GM21619 (cell line): ENCODE measurements around the gene GPR17.

Source experiments
- ATAC-seq: cut with Tn5 transposase; IDR thresholded peaks from one replicate; pipeline ENCODE4 v1.9.1; 2021; ENCODE audit not compliant: unreplicated experiment

The GPR17 gene

DNA sequence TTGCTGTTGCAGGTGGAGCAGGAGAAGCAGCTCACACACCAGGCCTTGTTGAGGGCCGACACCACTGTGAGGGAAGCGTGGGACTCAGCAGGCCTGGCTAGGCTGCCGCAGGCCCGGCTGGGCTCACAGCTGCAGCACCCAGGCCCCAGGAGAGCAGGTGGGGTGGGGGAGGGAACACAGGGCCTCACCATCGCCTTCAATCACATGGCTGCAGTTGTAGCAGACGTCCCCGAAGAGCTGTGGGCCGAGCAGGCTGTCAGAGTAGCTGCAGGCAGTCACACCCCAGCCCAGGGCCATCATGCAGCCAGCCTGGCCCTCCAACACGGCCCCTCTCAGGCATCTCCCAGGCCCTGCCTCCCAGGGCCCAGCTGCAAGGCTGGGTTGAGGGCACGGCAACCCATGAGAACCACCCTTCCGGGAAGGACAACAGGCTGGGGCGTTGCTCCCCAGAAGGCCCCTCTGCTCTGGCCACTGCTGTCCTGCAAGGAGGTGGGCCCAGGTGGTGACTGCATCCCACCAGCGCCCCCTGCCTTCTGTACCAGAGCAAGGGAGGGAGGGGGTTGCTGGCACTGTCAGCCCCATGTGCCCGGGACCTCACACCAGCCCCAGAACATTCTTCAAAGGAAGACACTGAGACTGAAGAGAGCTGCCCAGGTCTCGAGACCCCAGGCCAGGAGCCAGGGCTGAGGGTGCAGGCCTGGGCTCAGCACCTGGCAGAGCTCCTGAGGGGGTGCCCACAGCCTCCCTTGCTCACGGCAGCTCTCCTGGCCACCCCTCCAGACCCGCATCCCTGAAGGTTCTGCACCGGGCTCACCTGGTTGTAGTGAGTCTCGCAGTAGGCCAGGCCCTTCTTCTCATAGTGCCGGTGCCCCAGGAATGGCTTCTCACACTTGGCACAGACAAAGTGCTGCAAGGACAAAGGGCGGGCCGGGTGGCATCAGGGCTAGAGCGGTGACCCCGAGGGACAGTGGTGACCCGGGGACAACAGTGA is 5.6 kb upstream of the GPR17 start:
- peak; percentile 63 for ATAC-seq

DNA sequence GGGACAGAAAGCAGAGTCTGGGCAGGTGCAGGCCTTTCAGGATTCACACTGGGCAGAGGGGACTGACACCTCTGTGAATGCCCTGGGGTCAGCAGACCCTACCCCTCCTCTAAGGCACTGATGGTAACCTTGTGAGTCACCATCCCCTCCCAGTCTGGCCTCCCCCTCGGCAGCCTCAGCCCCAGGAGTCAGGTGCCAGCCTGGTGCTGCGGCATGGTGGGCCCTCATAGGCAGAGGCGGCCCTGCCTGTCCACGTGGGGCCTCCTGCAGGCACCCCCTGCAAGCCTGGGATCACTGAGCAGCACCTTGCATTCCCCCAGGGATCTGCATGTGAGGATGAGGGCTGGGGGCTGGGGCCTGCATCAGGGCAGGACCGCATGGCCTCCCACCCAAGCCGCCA is 4.8 kb upstream of the GPR17 start:
- no peak for ATAC-seq

- ATAC-seq = no peak
Measured at GRCh38 chr2:127641846-127642507, 4.0 kb upstream of the GPR17 start.

DNA sequence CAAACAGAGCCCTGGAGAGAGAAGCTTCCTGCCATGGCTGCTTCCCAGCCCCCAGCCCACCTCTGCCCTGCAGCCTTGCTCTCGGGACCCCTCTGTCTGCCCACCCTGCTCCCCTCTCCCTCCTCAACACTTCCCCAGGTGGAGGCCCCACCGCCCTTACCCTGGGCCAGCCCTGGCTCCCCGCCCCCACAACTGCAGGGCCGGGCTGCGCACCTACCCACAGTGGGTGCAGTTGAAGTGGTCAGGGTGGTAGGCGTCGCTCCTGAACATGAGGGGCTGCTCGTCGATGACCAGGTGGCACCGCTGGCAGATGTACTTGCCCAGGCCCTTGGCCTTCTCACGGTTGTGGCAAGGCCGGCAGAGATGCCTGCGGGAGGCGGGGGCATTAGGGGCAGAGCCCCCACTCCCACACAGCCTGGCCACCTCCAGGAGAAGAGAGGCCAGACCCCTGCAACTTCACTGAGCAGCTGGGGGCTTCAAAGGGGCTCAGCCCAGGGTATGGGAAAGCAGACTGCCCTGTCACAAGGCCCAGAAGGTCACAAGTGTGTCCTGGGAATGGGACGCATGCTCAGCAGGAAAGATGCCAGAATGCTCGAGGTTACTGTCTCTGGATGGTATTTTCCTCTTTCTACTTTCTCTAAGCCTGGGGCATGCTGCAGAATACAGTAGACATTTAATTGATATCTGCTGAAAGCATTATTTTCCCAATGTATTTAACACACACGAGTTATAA is 3.1 kb upstream of the GPR17 start:
- ATAC-seq = no peak

DNA sequence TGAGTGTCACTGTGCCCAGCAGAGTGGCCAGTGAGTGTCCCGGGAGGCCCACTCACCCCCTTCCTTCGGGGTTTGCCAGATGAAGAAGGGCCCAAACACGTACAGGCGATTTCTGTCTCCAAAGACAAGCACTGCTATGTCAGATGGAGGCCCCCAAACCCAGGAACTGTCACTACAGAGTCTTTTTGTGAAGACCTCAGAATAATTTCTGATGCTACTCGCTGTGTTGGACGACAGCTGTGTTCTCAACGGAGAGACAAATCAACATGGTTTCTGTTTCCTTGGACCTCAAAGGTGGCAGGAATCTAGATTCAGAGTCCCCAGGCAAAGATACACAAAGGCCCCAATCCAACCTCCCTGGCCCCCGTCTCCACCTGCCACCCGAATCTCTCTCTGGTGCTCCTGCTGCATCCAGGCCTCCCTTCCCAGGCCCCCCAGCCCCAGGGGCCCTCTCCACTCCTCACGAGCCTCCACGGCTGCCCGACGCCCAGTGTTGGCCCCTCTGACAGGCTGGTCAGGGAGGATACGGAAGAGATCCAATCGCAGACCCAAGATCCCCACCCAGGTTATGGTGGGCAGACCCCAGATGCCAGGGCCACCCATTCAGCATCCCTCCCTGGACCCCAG is 2.4 kb upstream of the GPR17 start:
- no peak for ATAC-seq

GRCh38 chr2:127644066-127645025 is 1.6 kb upstream of the GPR17 start:
- ATAC-seq = no peak

DNA sequence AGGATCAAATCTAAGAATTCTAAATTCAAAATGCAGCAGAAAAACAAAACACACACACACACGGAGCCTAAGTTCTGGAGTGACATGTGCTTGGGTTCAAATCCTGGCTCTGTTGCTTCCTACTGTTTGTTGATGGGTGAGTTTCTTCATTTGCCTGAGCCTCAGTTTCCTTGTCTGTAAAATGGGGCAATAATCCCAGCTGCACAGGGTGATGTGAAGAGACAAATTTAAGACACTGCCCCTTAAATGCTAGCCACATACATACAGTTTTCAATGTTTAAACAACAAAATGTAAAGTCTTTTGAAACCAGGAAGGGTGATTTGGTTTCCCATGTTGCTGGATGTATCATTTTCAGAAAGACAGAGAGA is 943 bp upstream of the GPR17 start:
- no peak for ATAC-seq

GRCh38 chr2:127646487-127647241 is 711 bp downstream of the GPR17 start:
- no peak for ATAC-seq

DNA sequence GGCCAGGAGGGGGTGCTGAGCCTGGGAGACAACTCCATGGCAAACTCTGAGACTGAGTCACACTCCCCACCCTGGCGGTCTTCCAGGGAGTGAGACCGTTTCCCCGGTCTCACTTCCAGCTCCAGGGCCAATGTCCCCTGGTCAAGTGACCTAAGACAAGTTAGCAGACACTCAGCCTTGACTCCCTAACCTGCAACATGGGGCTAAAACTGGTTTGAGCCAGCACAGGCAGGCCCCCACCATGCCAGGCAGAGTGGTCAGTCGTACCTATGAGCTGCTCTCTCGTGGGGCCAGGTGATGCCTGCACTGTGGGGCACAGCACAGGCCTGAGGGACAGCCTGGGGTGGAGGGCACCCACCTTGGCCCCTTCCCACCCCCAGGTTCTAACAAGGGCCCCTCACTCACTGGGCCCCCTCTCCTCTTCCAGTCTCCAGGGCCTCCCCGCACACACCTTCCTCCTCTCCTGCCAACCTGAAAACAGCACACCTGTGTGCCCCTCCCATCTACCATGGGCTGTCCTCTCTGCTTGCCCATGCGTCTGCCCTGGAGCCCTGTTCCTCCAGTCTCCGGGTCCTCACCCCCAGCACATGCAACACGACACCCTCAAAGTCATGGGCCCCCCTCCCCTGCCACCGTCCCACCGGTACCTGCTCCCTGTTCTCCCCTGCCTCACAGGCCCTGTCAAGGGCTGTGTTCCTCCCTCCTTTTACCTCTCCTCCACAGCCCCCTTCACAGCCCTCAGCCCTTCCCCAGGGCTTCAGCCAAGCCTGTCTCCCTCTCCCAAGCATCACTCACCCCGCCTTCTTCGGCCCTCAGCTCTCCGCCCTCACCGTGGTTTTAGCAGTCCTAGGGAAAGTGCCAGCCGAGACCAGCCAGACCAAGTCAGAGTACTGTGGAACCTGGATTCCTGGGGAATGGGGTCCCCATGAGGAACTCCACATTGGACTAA is 1.6 kb downstream of the GPR17 start:
- no peak for ATAC-seq

DNA sequence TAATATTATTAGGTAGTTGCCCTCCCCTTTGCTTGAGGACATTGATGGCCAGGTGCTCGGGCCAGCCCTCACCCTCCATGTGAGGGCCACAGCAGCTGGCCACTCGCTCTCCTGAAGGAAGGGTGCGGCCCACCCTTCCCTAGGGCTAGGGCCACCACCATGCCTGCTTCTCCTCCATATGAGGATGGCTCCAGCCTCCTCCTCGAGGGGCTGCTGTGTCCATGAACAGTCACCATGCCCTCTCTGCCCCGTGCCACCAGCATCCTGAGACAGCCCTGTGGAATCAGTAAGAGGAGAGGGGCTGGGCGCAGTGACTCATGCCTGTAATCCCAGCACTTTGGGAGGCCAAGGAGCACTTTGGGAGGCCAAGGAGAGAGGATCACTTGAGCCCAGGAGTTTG is 2.4 kb downstream of the GPR17 start:
- ATAC-seq = no peak

GRCh38 chr2:127649100-127649611 is 3.2 kb downstream of the GPR17 start:
- no peak for ATAC-seq

DNA sequence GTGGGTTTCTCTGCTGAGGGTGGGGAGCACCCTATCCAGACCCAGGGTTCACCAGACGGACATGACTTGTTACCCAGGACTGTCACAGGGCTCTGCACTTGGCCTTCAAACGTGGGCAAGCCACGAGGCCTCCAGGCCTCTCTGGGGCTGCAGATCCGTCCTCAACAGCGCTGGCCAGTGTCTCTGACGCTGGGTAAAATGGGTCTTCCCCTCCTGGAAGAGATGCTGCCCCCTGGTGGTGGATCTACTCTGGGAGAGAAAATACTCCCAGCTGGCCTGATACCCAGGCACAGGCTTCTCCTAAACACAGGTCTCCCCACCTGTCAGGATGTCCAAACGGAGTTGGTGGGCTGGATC is 3.7 kb downstream of the GPR17 start:
- peak; percentile 71 for ATAC-seq

DNA sequence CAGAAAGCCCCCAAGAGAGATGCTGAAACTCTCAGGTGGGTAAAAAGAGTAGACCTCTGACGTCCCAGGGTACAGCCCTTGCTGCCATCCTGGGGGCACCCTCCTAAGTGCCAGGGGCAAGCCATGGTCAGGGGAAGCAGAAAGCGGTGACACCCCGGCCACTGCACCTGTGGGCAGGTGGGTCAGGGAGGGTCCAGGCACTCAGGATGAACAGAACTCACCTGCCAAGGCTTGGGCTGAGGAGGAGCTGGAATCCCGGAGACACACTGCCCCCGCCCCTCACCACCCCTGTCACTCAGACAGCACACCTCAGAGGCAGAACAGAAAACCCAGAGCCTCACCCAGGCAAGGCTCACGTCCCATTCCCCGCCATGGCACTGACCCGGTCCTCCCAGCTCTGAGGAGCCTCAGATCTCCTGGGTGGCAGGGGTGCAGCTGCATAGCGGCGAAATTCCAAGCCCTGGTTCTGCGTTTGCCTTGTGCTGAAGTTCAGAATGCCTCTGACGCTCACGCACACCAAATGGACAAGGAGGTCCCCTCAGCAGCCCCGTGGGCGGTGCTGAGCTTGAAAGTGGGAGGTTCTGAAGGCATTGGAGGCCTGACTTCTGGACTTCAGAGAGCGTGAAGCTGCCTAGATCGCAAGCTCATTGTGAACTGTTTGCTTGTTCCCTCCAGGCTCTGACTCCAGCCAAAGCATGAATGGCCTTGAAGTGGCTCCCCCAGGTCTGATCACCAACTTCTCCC is 4.3 kb downstream of the GPR17 start:
- no peak for ATAC-seq

DNA sequence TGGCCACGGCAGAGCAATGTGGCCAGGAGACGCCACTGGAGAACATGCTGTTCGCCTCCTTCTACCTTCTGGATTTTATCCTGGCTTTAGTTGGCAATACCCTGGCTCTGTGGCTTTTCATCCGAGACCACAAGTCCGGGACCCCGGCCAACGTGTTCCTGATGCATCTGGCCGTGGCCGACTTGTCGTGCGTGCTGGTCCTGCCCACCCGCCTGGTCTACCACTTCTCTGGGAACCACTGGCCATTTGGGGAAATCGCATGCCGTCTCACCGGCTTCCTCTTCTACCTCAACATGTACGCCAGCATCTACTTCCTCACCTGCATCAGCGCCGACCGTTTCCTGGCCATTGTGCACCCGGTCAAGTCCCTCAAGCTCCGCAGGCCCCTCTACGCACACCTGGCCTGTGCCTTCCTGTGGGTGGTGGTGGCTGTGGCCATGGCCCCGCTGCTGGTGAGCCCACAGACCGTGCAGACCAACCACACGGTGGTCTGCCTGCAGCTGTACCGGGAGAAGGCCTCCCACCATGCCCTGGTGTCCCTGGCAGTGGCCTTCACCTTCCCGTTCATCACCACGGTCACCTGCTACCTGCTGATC is 4.9 kb downstream of the GPR17 start:
- ATAC-seq = no peak

GRCh38 chr2:127651381-127651809 is 5.4 kb downstream of the GPR17 start:
- no peak for ATAC-seq

DNA sequence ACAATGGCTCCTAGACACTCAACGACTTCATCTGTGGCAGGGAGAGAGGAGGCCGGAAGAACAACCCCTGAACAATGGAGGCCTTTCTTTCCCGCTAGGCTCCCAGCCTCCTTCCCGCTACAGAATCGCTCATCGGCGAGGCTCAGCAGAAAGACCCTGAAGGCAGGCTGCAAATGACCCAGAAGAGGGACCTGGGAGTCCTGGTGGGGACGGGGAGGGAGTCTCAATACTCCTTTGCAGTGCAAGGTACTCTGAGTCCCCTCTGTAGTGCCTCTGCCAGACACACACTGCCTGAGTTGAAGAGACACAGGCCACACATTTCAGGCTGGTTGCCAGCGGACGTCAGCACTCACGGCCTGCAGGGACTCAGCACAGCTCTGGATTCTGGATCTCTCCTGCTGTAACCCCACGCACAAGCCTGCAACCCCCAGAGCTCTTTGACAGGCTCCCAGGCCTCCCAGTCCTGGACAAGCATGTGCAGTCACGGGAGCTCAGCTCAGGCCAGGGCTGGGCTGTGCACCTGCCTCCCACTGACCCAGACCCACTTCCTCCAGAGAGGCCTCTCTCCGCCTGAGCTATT is 6.1 kb downstream of the GPR17 start:
- no peak for ATAC-seq
